HCT116 (cell line): ENCODE measurements around the gene XYLT1. TPM values are rescaled to one million over a fixed set of nuclear protein-coding genes. Genes with fewer than 3 reads are reported as not detected.

Experiments
- ATAC-seq: fragments of 200-7000 bp; cut with Tn5 transposase; 2 replicates; pipeline ENCODE4 v1.9.1; 2020; ENCODE audit warnings: mild to moderate bottlenecking, moderate library complexity
- BruUV-seq: library from RNA; stranded (reverse); fragments of 400-500 nt; replicated peaks from 2 replicates; lab custom pipeline; 2021; lab: Mats Ljungman, UMichigan
- CTCF ChIA-PET: fragments of 300-600 bp; sonication (Branson Sonifier 250); formaldehyde crosslinking; loops from one replicate; lab custom pipeline; 2021; ENCODE audit warnings: antibody characterized with exemption; lab: Charles Lee
- POLR2A ChIA-PET: fragments of 300-600, 350-600 bp; sonication (Branson Sonifier 250); formaldehyde crosslinking; loops from one replicate; lab custom pipeline; 2021; ENCODE audit warnings: antibody characterized with exemption; lab: Charles Lee
- RAD21 ChIA-PET, 2 experiments: fragments of 300-600 bp; sonication (Branson Sonifier 250); formaldehyde crosslinking; loops; one replicate each; lab custom pipeline; 2023; ENCODE audit warnings: low total read pairs in 2 of 2; ENCODE audit not compliant: uncharacterized antibody in 2 of 2, unreplicated experiment in 2 of 2, low non-redundant PET in 1 of 2; lab: Charles Lee
- DNase-seq: peaks from one replicate; pipeline ENCODE4 v3.0.0-alpha.2; 2010; ENCODE audit warnings: low read depth, low spot score
- H2AFZ ChIP-seq: fragments of 200-600 bp; shearing (Covaris generic), sonication (generic); 2 replicates; pipeline ENCODE4 v1.6.1; 2017; ENCODE audit warnings: low read depth, mixed run types, mixed read lengths, antibody characterized with exemption, low read length; ENCODE audit not compliant: poor library complexity, severe bottlenecking
- H3K27ac ChIP-seq: 2 replicates; pipeline ENCODE4 v1.5.1; 2012; ENCODE audit warnings: low read depth, low read length
- H3K27me3 ChIP-seq: fragments of 200-600 bp; sonication (generic); 2 replicates; pipeline ENCODE4 v1.6.1; 2016; ENCODE audit warnings: mixed run types, low read length, mixed read lengths; ENCODE audit not compliant: insufficient read depth
- H3K36me3 ChIP-seq, 2 experiments: fragments of 200-500 bp in 1 of 2; fragments of 200-600 bp in 1 of 2; sonication (Bioruptor generic) in 1 of 2; sonication (generic) in 1 of 2; 2 replicates each; pipeline versions ENCODE4 v1.5.1 to v1.6.1; 2014 to 2016; ENCODE audit warnings: low read length in 2 of 2, inconsistent platforms in 1 of 2, mixed read lengths in 1 of 2, mixed run types in 1 of 2; ENCODE audit not compliant: insufficient read depth in 2 of 2, control insufficient read depth in 1 of 2
- H3K4me1 ChIP-seq, 2 experiments: fragments of 200-600 bp in 1 of 2; sonication (generic) in 1 of 2; 2 replicates each; pipeline versions ENCODE4 v1.5.1 to v1.6.1; 2012 to 2017; ENCODE audit warnings: low read length in 2 of 2, inconsistent platforms in 1 of 2, mild to moderate bottlenecking in 1 of 2, mixed read lengths in 1 of 2, mixed run types in 1 of 2, moderate library complexity in 1 of 2; ENCODE audit not compliant: insufficient read depth in 2 of 2, control insufficient read depth in 1 of 2
- H3K4me2 ChIP-seq: fragments of 200-600 bp; sonication (generic); 2 replicates; pipeline ENCODE4 v1.6.1; 2017; ENCODE audit warnings: mixed run types, low read length, mixed read lengths
- H3K4me3 ChIP-seq, 2 experiments: fragments of 200-600 bp in 1 of 2; sonication (generic) in 1 of 2; replicated peaks in 1 of 2; 2 replicates each; pipeline ENCODE4 v1.5.1; 2011 to 2016; ENCODE audit warnings: low read length in 2 of 2, control low read depth in 1 of 2, low read depth in 1 of 2, mild to moderate bottlenecking in 1 of 2, mixed read lengths in 1 of 2, mixed run types in 1 of 2
- H3K79me2 ChIP-seq: fragments of 200-600 bp; sonication (generic); 2 replicates; pipeline ENCODE4 v1.6.1; 2017; ENCODE audit warnings: mild to moderate bottlenecking, mixed run types, low read length, moderate library complexity, mixed read lengths; ENCODE audit not compliant: insufficient read depth
- H3K9ac ChIP-seq: fragments of 200-600 bp; sonication (generic); 2 replicates; pipeline ENCODE4 v1.6.1; 2016; ENCODE audit warnings: low read length, mixed read lengths
- H3K9me2 ChIP-seq: fragments of 200-600 bp; sonication (generic), shearing (Covaris generic); 2 replicates; pipeline ENCODE4 v1.6.1; 2017; ENCODE audit warnings: mixed run types, mild to moderate bottlenecking, moderate library complexity; ENCODE audit not compliant: insufficient read depth
- H3K9me3 ChIP-seq, 2 experiments: fragments of 200-500 bp in 1 of 2; fragments of 200-600 bp in 1 of 2; sonication (Bioruptor generic) in 1 of 2; sonication (generic) in 1 of 2; 2 replicates each; pipeline ENCODE4 v1.6.1; 2014 to 2017; ENCODE audit warnings: low read length in 2 of 2, mixed read lengths in 2 of 2, inconsistent platforms in 1 of 2, low read depth in 1 of 2, mild to moderate bottlenecking in 1 of 2, mixed run types in 1 of 2, moderate library complexity in 1 of 2; ENCODE audit not compliant: control insufficient read depth in 1 of 2, insufficient read depth in 1 of 2
- H4K20me1 ChIP-seq: fragments of 200-600 bp; sonication (generic), shearing (Covaris generic); 2 replicates; pipeline ENCODE4 v1.6.1; 2017; ENCODE audit warnings: mixed run types, mild to moderate bottlenecking, moderate library complexity; ENCODE audit not compliant: insufficient read depth
- CBX3 ChIP-seq: IDR thresholded peaks from 2 replicates; pipeline ENCODE4 v1.6.1; 2012; ENCODE audit warnings: low read depth
- CEBPB ChIP-seq: IDR thresholded peaks from 2 replicates; pipeline ENCODE4 v1.6.1; 2012; ENCODE audit warnings: low read depth
- CTCF ChIP-seq, 3 experiments: fragments of 200-600 bp in 1 of 3; sonication (generic) in 1 of 3; IDR thresholded peaks in 2 of 3; conservative IDR thresholded peaks in 1 of 3; 2 replicates each; pipeline ENCODE4 v1.5.1; 2012 to 2017; ENCODE audit warnings: low read depth in 2 of 3, low read length in 2 of 3, antibody characterized with exemption in 1 of 3, borderline replicate concordance in 1 of 3, control low read depth in 1 of 3, mild to moderate bottlenecking in 1 of 3, mixed read lengths in 1 of 3, mixed run types in 1 of 3, moderate library complexity in 1 of 3; ENCODE audit not compliant: insufficient read depth in 1 of 3
- EGR1 ChIP-seq: IDR thresholded peaks from 2 replicates; pipeline ENCODE4 v1.6.1; 2012; ENCODE audit warnings: low read depth
- EZH2 ChIP-seq: fragments of 200-600 bp; sonication (generic); IDR thresholded peaks from 2 replicates; pipeline ENCODE4 v1.6.1; 2017; ENCODE audit warnings: antibody characterized with exemption, mixed run types
- FOSL1 ChIP-seq: IDR thresholded peaks from 2 replicates; pipeline ENCODE4 v1.6.1; 2012; ENCODE audit warnings: low read depth
- POLR2A ChIP-seq: IDR thresholded peaks from 2 replicates; pipeline ENCODE4 v1.7.0; 2011; ENCODE audit warnings: borderline replicate concordance; ENCODE audit not compliant: insufficient read depth, insufficient read length; ENCODE audit errors: extremely low read depth
- RAD21 ChIP-seq: IDR thresholded peaks from 2 replicates; pipeline ENCODE4 v1.6.1; 2012; ENCODE audit warnings: low read depth, mild to moderate bottlenecking
- REST ChIP-seq: IDR thresholded peaks from 2 replicates; pipeline ENCODE4 v1.6.1; 2012; ENCODE audit warnings: low read depth
- ZBTB33 ChIP-seq: IDR thresholded peaks from 2 replicates; pipeline ENCODE4 v1.6.1; 2011; ENCODE audit warnings: mild to moderate bottlenecking, low read length, moderate library complexity; ENCODE audit not compliant: insufficient replicate concordance; ENCODE audit errors: extremely low read depth
- ZFX ChIP-seq: fragments of 450-650 bp; IDR thresholded peaks from 2 replicates; pipeline ENCODE4 v1.6.1; 2017
- intact Hi-C: fragments of 100-400 bp; cut with micrococcal nuclease; formaldehyde crosslinking; loops from 2 replicates; pipeline ENCODE4 v1.10.0; 2022
- total RNA-seq: library from RNA; stranded (reverse); gene quantifications from one replicate; pipeline ENCODE4 v1.2.1, GENCODE V29; 2021; ENCODE audit not compliant: unreplicated experiment

The XYLT1 gene
- total RNA-seq, 1 experiment from 2014 or later = 4.5 TPM

GRCh38 chr16:17171250-17172143, 299.3 kb downstream of the XYLT1 start:
- Histone ChIP-seq H4K20me1 (no peaks in the 10 kb centered on the region), H3K4me2 (no peak overlapping the region), H3K9ac (no peak overlapping the region), H3K9me2 (no peaks in the 10 kb centered on the region), H3K4me3 (no peak overlapping the region), H3K36me3 (no peaks in the 10 kb centered on the region), H3K27me3 (peaks cover 41% of the 10 kb centered on the region), H3K9me3 (no peaks in the 10 kb centered on the region), H3K27ac (no peak overlapping the region), H3K4me1 (no peaks in the 10 kb centered on the region), H2AFZ (no peak overlapping the region), H3K79me2 (no peaks in the 10 kb centered on the region)
- no TSS peak for BruUV-seq
- no peak for ATAC-seq
- ChIA-PET RAD21 (no interaction called here), POLR2A (no interaction called here), CTCF (no interaction called here)
- TF ChIP-seq CBX3 = no peak
- intact Hi-C loops = loop anchor here (10.0 kb wide), 1 partner anchor 57 kb away; no protein-coding TSS in a partner anchor
- DNase-seq = no peak

GRCh38 chr16:17170435-17170834, 300.3 kb downstream of the XYLT1 start:
- ATAC-seq = no peak
- intact Hi-C loops = loop anchor here (10.0 kb wide), 1 partner anchor 56 kb away; no protein-coding TSS in a partner anchor
- Histone ChIP-seq H3K9ac (no peak overlapping the region), H3K4me1 (no peaks in the 10 kb centered on the region), H4K20me1 (no peaks in the 10 kb centered on the region), H3K4me3 (no peak overlapping the region), H3K36me3 (no peaks in the 10 kb centered on the region), H3K79me2 (no peaks in the 10 kb centered on the region), H3K27ac (no peak overlapping the region), H3K4me2 (no peak overlapping the region), H3K9me2 (no peaks in the 10 kb centered on the region), H2AFZ (no peak overlapping the region), H3K27me3 (peaks cover 41% of the 10 kb centered on the region), H3K9me3 (no peaks in the 10 kb centered on the region)
- POLR2A ChIA-PET = no interaction called here
- BruUV-seq = no TSS peak
- DNase-seq = no peak
- CTCF ChIA-PET = no interaction called here
- RAD21 ChIA-PET = no interaction called here
- TF ChIP-seq CEBPB = no peak
- no peak for TF ChIP-seq CTCF (IDR thresholded peaks at IDR 0.05 in 2 of 3, conservative IDR thresholded peaks at IDR 0.05 in 1 of 3; ENCODE audit: borderline replicate concordance in 1 of 3, insufficient read depth in 1 of 3, low read depth in 2 of 3, low read length in 2 of 3)
- no peak for TF ChIP-seq EGR1
- no peak for TF ChIP-seq FOSL1
- TF ChIP-seq POLR2A = no peak
- TF ChIP-seq REST = no peak
- TF ChIP-seq EZH2 = no peak
- no peak for TF ChIP-seq ZBTB33
- TF ChIP-seq RAD21 = no peak
- TF ChIP-seq ZFX = no peak
